ENCODE results near the gene AGMO.

AGMO gene

GRCh38 chr7:15218261-15218660 lies 343.6 kb downstream of the AGMO start:
- H3K4me3 ChIP-seq (ENCODE audit: low read depth, low read length), result no peak overlapping the region
- no peak for TF ChIP-seq CTCF (IDR thresholded peaks at IDR 0.05; ENCODE audit: low read depth, low read length)
- in situ Hi-C loops (cut with HindIII; ENCODE audit: low sequenced_read_pairs), result no loop called here
- DNase-seq (ENCODE audit: low read depth, low spot score), result no peak

GRCh38 chr7:15215616-15216015 lies 346.2 kb downstream of the AGMO start:
- no peak for TF ChIP-seq CTCF (IDR thresholded peaks at IDR 0.05; ENCODE audit: low read depth, low read length)
- in situ Hi-C loops (cut with HindIII; ENCODE audit: low sequenced_read_pairs), result no loop called here
- DNase-seq (ENCODE audit: low read depth, low spot score), result no peak
- H3K4me3 ChIP-seq (ENCODE audit: low read depth, low read length), result no peak overlapping the region

GRCh38 chr7:15214976-15215375 lies 346.8 kb downstream of the AGMO start:
- no peak for DNase-seq (ENCODE audit: low read depth, low spot score)
- TF ChIP-seq CTCF (IDR thresholded peaks at IDR 0.05; ENCODE audit: low read depth, low read length), result no peak
- no peak overlapping the region for H3K4me3 ChIP-seq (ENCODE audit: low read depth, low read length)
- in situ Hi-C loops (cut with HindIII; ENCODE audit: low sequenced_read_pairs), result no loop called here

- TF ChIP-seq CTCF (IDR thresholded peaks at IDR 0.05; ENCODE audit: low read depth, low read length), result no peak
- in situ Hi-C loops (cut with HindIII; ENCODE audit: low sequenced_read_pairs), result no loop called here
- no peak for DNase-seq (ENCODE audit: low read depth, low spot score)
- no peak overlapping the region for H3K4me3 ChIP-seq (ENCODE audit: low read depth, low read length)
Observed at GRCh38 chr7:15213093-15213492, 348.7 kb downstream of the AGMO start.

GRCh38 chr7:15209429-15209828 lies 352.4 kb downstream of the AGMO start:
- H3K4me3 ChIP-seq (ENCODE audit: low read depth, low read length), result no peak overlapping the region
- TF ChIP-seq CTCF (IDR thresholded peaks at IDR 0.05; ENCODE audit: low read depth, low read length), result no peak
- in situ Hi-C loops (cut with HindIII; ENCODE audit: low sequenced_read_pairs), result no loop called here
- no peak for DNase-seq (ENCODE audit: low read depth, low spot score)

GRCh38 chr7:15204421-15204820 lies 357.4 kb downstream of the AGMO start:
- TF ChIP-seq CTCF (IDR thresholded peaks at IDR 0.05; ENCODE audit: low read depth, low read length), result no peak
- in situ Hi-C loops (cut with HindIII; ENCODE audit: low sequenced_read_pairs), result no loop called here
- H3K4me3 ChIP-seq (ENCODE audit: low read depth, low read length), result no peak overlapping the region
- no peak for DNase-seq (ENCODE audit: low read depth, low spot score)

GRCh38 chr7:15199482-15199881 lies 362.3 kb downstream of the AGMO start:
- TF ChIP-seq CTCF (IDR thresholded peaks at IDR 0.05; ENCODE audit: low read depth, low read length), result peak; percentile 45
- in situ Hi-C loops (cut with HindIII; ENCODE audit: low sequenced_read_pairs), result no loop called here
- peak; percentile 40 for DNase-seq (ENCODE audit: low read depth, low spot score)
- no peak overlapping the region for H3K4me3 ChIP-seq (ENCODE audit: low read depth, low read length)
